Measurements from ENCODE around the gene DNAJC5G.

GRCh38 chr2:27314709-27315108, 39.5 kb downstream of the DNAJC5G start:
- TF ChIP-seq, protein P1, sequence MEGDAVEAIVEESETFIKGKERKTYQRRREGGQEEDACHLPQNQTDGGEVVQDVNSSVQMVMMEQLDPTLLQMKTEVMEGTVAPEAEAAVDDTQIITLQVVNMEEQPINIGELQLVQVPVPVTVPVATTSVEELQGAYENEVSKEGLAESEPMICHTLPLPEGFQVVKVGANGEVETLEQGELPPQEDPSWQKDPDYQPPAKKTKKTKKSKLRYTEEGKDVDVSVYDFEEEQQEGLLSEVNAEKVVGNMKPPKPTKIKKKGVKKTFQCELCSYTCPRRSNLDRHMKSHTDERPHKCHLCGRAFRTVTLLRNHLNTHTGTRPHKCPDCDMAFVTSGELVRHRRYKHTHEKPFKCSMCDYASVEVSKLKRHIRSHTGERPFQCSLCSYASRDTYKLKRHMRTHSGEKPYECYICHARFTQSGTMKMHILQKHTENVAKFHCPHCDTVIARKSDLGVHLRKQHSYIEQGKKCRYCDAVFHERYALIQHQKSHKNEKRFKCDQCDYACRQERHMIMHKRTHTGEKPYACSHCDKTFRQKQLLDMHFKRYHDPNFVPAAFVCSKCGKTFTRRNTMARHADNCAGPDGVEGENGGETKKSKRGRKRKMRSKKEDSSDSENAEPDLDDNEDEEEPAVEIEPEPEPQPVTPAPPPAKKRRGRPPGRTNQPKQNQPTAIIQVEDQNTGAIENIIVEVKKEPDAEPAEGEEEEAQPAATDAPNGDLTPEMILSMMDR (conservative IDR thresholded peaks at IDR 0.05; ENCODE audit: low read depth, low read length): no peak
- TF ChIP-seq EZH2phosphoT487 (IDR thresholded peaks at IDR 0.05; ENCODE audit: borderline replicate concordance, low read length): no peak

Measured in PC-3 (cell line).